DMS79 (cell line): ENCODE measurements around the gene DUSP11.
"Not testable (repeated sequence)": the region's sequence is repeated elsewhere in the genome, so short reads cannot be mapped to it uniquely, and the experiment has no call there.

ENCODE experiments used
- DNase-seq: peaks from one replicate; lab custom pipeline; 2025; lab: John Stamatoyannopoulos, UW

Gene DUSP11

DNA sequence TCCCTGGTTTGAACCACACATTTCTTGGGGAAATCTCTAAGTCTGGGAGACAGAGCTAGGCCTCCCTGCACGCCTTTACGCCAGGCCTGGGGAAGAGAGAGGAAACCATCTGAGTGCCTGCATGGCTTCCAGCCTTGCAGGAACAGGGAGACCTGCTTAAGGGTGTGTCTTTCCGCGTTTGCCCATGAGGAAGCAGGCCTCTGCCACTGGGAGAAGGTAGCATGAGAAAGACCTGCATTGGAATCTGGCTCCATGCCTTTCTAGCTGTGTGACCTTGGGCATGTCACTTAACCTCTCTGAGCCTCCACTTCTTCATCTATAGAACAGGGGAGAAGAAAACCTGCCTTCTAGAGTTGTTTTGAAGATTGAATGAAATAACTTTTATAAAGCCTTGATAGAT is 62.2 kb downstream of the DUSP11 start:
- DNase-seq: not testable (repeated sequence)

DNA sequence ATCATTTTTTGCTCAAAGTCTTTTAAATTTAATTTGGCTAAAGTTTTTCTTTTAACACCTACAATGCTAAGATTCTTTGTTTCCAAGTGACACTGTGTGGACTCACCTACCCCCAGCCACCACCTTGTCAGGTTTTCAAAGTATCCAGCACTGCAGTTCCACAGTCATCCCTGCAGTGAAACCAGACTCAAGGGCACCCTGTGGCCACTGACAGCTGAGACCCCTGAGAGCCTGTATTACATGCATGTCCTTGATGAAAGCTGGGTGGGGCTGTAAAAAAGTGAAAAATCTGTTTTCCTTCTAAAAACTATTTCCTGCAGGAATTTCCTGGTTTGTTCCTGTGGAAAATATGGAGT is 62.7 kb downstream of the DUSP11 start:
- DNase-seq: no peak

DNA sequence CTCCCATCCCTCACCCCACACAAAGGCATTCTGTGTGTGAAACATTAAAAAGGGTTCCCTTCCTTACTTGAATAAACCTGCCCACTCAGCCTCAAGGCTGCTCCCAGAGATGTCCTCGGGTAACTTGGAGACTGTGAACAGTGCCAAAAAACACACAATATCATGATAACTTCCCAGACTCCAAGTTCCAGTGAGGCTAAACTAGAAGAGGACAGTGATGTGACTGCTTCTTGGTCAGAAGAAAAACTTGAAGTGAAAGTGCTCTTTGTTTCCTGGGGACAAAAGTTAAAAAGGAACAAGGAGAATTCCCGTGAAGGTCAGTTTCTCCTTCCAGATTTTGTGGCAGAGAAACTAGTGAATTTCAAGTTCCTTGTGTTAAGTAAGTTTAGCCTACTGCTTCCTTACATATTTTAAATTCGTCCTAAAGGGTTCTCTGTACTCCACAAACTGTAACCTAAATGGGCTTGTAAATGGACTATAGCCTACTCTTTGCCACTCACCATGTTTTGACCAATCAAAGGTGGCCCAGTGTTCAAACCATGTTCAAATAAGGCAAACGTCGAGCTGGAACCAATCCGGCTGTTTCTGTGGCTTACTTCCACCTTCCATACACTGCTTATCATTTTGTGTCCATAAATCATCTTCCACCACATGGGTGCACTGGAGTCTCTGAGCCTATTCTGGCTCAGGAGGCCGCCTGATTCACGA is 63.2 kb downstream of the DUSP11 start:
- DNase-seq: no peak

DNA sequence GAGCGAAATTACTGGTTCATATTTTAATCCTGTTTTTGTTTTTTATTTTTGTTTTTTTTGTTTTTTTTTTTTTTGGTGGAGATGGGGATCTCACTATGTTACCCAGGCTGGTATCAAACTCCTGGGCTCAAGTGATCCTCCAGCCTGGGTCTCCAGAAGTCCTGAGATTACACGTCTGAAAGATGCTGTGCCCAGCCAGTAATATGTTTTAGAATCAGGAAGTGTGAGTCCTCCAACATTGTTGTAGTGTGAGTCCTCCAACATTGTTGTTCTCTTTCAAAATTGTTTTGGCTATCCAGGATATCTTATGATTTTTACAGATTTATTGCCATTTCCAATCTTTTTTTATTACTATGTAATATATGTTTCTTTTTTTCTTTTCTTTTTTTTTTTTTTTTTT is 65.8 kb downstream of the DUSP11 start:
- DNase-seq: no peak
